K562 (cell line): ENCODE measurements around the gene EEF2. TPM values are rescaled to one million over a fixed set of nuclear protein-coding genes. Genes with fewer than 3 reads are reported as not detected.
"Not testable (repeated sequence)": the region's sequence is repeated elsewhere in the genome, so short reads cannot be mapped to it uniquely, and the experiment has no call there.

Experiments
- ATAC-seq: fragments of 200-7000 bp; cut with Tn5 transposase; 3 replicates; pipeline ENCODE4 v1.9.1; 2020; ENCODE audit warnings: moderate library complexity
- BruUV-seq: library from RNA; stranded (reverse); fragments of 400-500 nt; replicated peaks from 2 replicates; lab custom pipeline; 2021; lab: Mats Ljungman, UMichigan
- CTCF ChIA-PET: fragments of 300-600 bp; formaldehyde crosslinking; extraction: SDS; loops from one replicate; lab custom pipeline; 2021; ENCODE audit warnings: low intra/inter-chr PET ratio; lab: Yijun Ruan, JAX
- POLR2A ChIA-PET: fragments of 300-600, 350-650 bp; sonication (Branson Sonifier 250); formaldehyde crosslinking; extraction: SDS; loops from one replicate; lab custom pipeline; 2021; ENCODE audit warnings: antibody characterized with exemption, inconsistent platforms; lab: Yijun Ruan, JAX
- DNase-seq, 4 experiments: peaks; one replicate each; pipeline versions ENCODE4 v3.0.0 to v3.0.0-alpha.2; 2011 to 2018; ENCODE audit warnings: low spot score in 3 of 4, mixed read lengths in 3 of 4; ENCODE audit errors: extremely low read depth in 1 of 4
- FAIRE-seq: peaks from 2 replicates; lab custom pipeline; 2011; peaks lifted over from hg19 to GRCh38; lab: Jason Lieb, UNC
- H2AFZ ChIP-seq: 2 replicates; pipeline ENCODE4 v1.6.0; 2011; ENCODE audit warnings: low read depth, low read length, control low read depth, inconsistent platforms
- H3K27ac ChIP-seq: fragments of 200-600 bp; 3 replicates; pipeline ENCODE4 v1.8.0; 2011; ENCODE audit warnings: low read depth, mild to moderate bottlenecking, control low read depth, inconsistent platforms, low read length, moderate library complexity, mixed read lengths; ENCODE audit errors: extremely low read depth
- H3K27me3 ChIP-seq, 2 experiments: fragments of 300-600 bp in 1 of 2; 2 replicates in 1 of 2; 3 replicates in 1 of 2; pipeline versions ENCODE4 v1.6.0 to v1.8.0; 2011; ENCODE audit warnings: inconsistent platforms in 2 of 2, low read length in 2 of 2, mild to moderate bottlenecking in 1 of 2, mixed read lengths in 1 of 2, moderate library complexity in 1 of 2; ENCODE audit not compliant: control insufficient read depth in 2 of 2, insufficient read depth in 2 of 2
- H3K36me3 ChIP-seq: fragments of 300-600 bp; 3 replicates; pipeline ENCODE4 v1.8.0; 2011; ENCODE audit warnings: mild to moderate bottlenecking, low read length, inconsistent platforms; ENCODE audit not compliant: control insufficient read depth, insufficient read depth
- H3K4me1 ChIP-seq, 2 experiments: fragments of 200-600 bp in 1 of 2; replicated peaks in 1 of 2; 2 replicates in 1 of 2; 3 replicates in 1 of 2; pipeline versions ENCODE4 v1.5.1 to v1.8.0; 2011; ENCODE audit warnings: inconsistent platforms in 2 of 2, low read length in 2 of 2, mild to moderate bottlenecking in 1 of 2, mixed read lengths in 1 of 2, moderate library complexity in 1 of 2; ENCODE audit not compliant: control insufficient read depth in 2 of 2, insufficient read depth in 2 of 2
- H3K4me2 ChIP-seq: 2 replicates; pipeline ENCODE4 v1.6.1; 2011; ENCODE audit warnings: low read length, control low read depth, inconsistent platforms, mixed read lengths; ENCODE audit not compliant: insufficient read depth
- H3K4me3 ChIP-seq: fragments of 200-600 bp; sonication (generic), shearing (Covaris generic); 2 replicates; pipeline ENCODE4 v1.5.1; 2016; ENCODE audit warnings: control low read depth, inconsistent platforms
- H3K79me2 ChIP-seq: fragments of 200-600 bp; 3 replicates; pipeline ENCODE4 v1.8.0; 2011; ENCODE audit warnings: low read length, inconsistent platforms; ENCODE audit not compliant: control insufficient read depth, insufficient read depth
- H3K9ac ChIP-seq, 2 experiments: 2 replicates each; pipeline versions ENCODE4 v1.6.0 to v1.6.1; 2011; ENCODE audit warnings: low read depth in 2 of 2, low read length in 2 of 2, control low read depth in 1 of 2, inconsistent platforms in 1 of 2, mild to moderate bottlenecking in 1 of 2, mixed read lengths in 1 of 2; ENCODE audit not compliant: insufficient read depth in 1 of 2
- H3K9me1 ChIP-seq: one replicate; pipeline ENCODE4 v1.6.0; 2011; ENCODE audit warnings: inconsistent platforms, mild to moderate bottlenecking, low read length, moderate library complexity; ENCODE audit not compliant: control insufficient read depth, insufficient read depth
- H3K9me3 ChIP-seq: replicated peaks from 2 replicates; pipeline ENCODE4 v1.5.1; 2011; ENCODE audit warnings: low read depth, low read length, inconsistent platforms; ENCODE audit not compliant: control insufficient read depth, insufficient read depth
- H4K20me1 ChIP-seq: replicated peaks from 2 replicates; pipeline ENCODE4 v1.6.1; 2011; ENCODE audit warnings: low read length, inconsistent platforms, mixed read lengths; ENCODE audit not compliant: control insufficient read depth, insufficient read depth
- SPI1 ChIP-seq: IDR thresholded peaks from 2 replicates; pipeline ENCODE4 v1.6.1; 2011; ENCODE audit warnings: low read depth, low read length, control low read depth, borderline replicate concordance
- ZBTB2 ChIP-seq: fragments of 450-650 bp; IDR thresholded peaks from 2 replicates; pipeline ENCODE4 v1.6.1; 2016; ENCODE audit warnings: antibody characterized with exemption
- WGBS: fragments of 100-300 bp; shearing (Covaris generic); methylation state at CpG from one replicate; pipeline ENCODE4 v1.1.6; 2016; ENCODE audit warnings: low coverage, mixed read lengths; ENCODE audit not compliant: insufficient coverage; ENCODE audit errors: missing lambda C conversion rate; 5-methylcytosine and 5-hydroxymethylcytosine counted together
- in situ Hi-C: fragments of 300-500 bp; cut with MboI; formaldehyde crosslinking; loops from 4 replicates; pipeline ENCODE4 v1.15.0; 2018; ENCODE audit warnings: inconsistent platforms, mixed read lengths
- intact Hi-C: fragments of 100-400 bp; cut with micrococcal nuclease; formaldehyde crosslinking; loops from 2 replicates; pipeline ENCODE4 v1.14.2; 2022
- polyA plus RNA-seq, 8 experiments: library from polyadenylated mRNA; depleted of rRNA in 4 of 8; stranded (reverse) in 5 of 8; unstranded in 3 of 8; fragments of >200 nt; fragmentation: Nextera tagmentation in 2 of 8; fragmentation: Illumina TruSeq in 1 of 8; extraction: Ambion mirVana in 2 of 8; extraction: Trizol in 1 of 8; gene quantifications; 2 replicates each; pipeline versions ENCODE4 v1.2.1 to v1.2.3, GENCODE V29; 2011 to 2014; ENCODE audit warnings: inconsistent platforms in 1 of 8, missing spikeins in 1 of 8
- total RNA-seq, 7 experiments: library from RNA; depleted of rRNA in 6 of 7; stranded (reverse); fragments of >200 nt in 6 of 7; fragmentation: Illumina TruSeq in 2 of 7; extraction: Trizol in 2 of 7; gene quantifications; 2 replicates each; pipeline versions ENCODE4 v1.2.1 to v1.2.3, GENCODE V29; 2011 to 2021; ENCODE audit warnings: low replicate concordance in 1 of 7

Gene EEF2
- total and polyA plus RNA-seq, 9 of the 15 experiments (the other 6 are each of a cell fraction or from before 2014, with no cell fraction given) = 372 to 3,003 (median 1,453) TPM

- POLR2A ChIA-PET = interaction anchor here (0.7 kb wide), 1 partner anchor 234 kb away, joined by 3 read pairs; no protein-coding TSS in a partner anchor
- 84% methylated on average over 26 of the region's 27 CpGs for WGBS
- peaks cover 11 to 79% of the 10 kb centered on the region in 2 experiments; a peak in 4 of 5 replicates for H3K4me1 ChIP-seq
Measured at GRCh38 chr19:4012092-4012974, 27.1 kb upstream of the EEF2 start.

DNA sequence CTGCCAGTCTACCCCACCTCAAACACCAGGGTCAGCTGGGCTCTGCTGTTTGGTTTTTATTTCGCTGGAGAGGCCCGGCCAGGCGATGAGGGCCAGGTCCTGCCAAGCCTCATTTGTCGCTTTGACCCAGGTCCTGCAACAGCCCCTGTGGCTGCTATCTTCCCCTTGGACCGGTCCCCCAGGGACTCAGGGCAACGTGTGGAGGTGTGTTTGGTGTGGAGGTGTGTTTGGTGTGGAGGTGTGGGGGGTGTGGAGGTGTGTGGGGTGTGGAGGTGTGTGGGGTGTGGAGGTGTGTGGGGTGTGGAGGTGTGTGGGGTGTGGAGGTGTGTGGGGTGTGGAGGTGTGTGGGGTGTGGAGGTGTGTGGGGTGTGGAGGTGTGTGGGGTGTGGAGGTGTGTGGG lies 26.2 kb upstream of the EEF2 start:
- H3K4me2 ChIP-seq, ATAC-seq, H2AFZ ChIP-seq, H3K27ac ChIP-seq, H3K27me3 ChIP-seq, in situ Hi-C loops, FAIRE-seq, intact Hi-C loops, H3K4me3 ChIP-seq, H3K9me1 ChIP-seq, DNase-seq, CTCF ChIA-PET, H3K9me3 ChIP-seq, BruUV-seq: not testable (repeated sequence)
- Histone ChIP-seq H3K9ac (peak overlapping the region in 1 of 2 experiments; percentile 75; a peak in 2 of 4 replicates), H3K79me2 (peaks cover 54% of the 10 kb centered on the region), H4K20me1 (peaks cover 43% of the 10 kb centered on the region), H3K4me1 (peaks cover 14 to 77% of the 10 kb centered on the region in 2 experiments; a peak in 4 of 5 replicates), H3K36me3 (peaks cover 55% of the 10 kb centered on the region; the same call in 1 of the 3 replicates)
- POLR2A ChIA-PET = interaction anchor here (0.6 to 1.8 kb wide), 4 partner anchors 26 to 727 kb away, joined by 3 to 4 read pairs (median 3); partner anchors contain the start of gene EEF2
- WGBS = 84% methylated on average over 6 of the region's 6 CpGs

More at GRCh38 chr19:4012092-4012974, 27.1 kb upstream of the EEF2 start:
- intact Hi-C loops (no loop called here), in situ Hi-C loops (no loop called here)
- Histone ChIP-seq H3K36me3 (peaks cover 59% of the 10 kb centered on the region; the same call in 1 of the 3 replicates), H3K4me2 (no peak overlapping the region), H3K9me1 (no peaks in the 10 kb centered on the region), H2AFZ (no peak overlapping the region), H3K27ac (no peak overlapping the region), H3K9ac (peak overlapping the region in 1 of 2 experiments; percentile 19; a peak in 1 of 4 replicates), H3K27me3 (no peaks in the 10 kb centered on the region), H3K79me2 (peaks cover 50% of the 10 kb centered on the region), H4K20me1 (peaks cover 44% of the 10 kb centered on the region), H3K4me3 (no peak overlapping the region), H3K9me3 (no peaks in the 10 kb centered on the region)
- no peak for ATAC-seq
- CTCF ChIA-PET = no interaction called here
- FAIRE-seq = no peak
- DNase-seq = no peak
- no TSS peak for BruUV-seq
- 0 out of 2 replicates have a peak, but pooled peaks have one; percentile 40 for TF ChIP-seq SPI1
- no peak for TF ChIP-seq ZBTB2
- TF ChIP-seq, all 486 proteins: peak for 1
